ENCODE results near the gene RALGAPA2. TPM values are rescaled to one million over a fixed set of nuclear protein-coding genes. Genes with fewer than 3 reads are reported as not detected.

The RALGAPA2 gene
- total RNA-seq, 1 donor from 2014 or later: 24.8 TPM

- no peak for TF ChIP-seq CTCF (IDR thresholded peaks at IDR 0.05; ENCODE audit: insufficient read depth, low read length, poor library complexity, severe bottlenecking)
- Histone ChIP-seq H3K27me3 (ENCODE audit: control insufficient read depth, insufficient read depth, low read length) (no peaks in the 10 kb centered on the region), H3K36me3 (ENCODE audit: control insufficient read depth, insufficient read depth, low read length) (no peaks in the 10 kb centered on the region), H3K4me3 (ENCODE audit: low read depth, low read length) (no peak overlapping the region)
- no peak for DNase-seq (ENCODE audit: low read depth)
These were observed 268.9 kb downstream of the RALGAPA2 start for GRCh38 chr20:20443504-20443903.

- no peak for TF ChIP-seq CTCF (IDR thresholded peaks at IDR 0.05; ENCODE audit: insufficient read depth, low read length, poor library complexity, severe bottlenecking)
- Histone ChIP-seq H3K36me3 (ENCODE audit: control insufficient read depth, insufficient read depth, low read length) (no peaks in the 10 kb centered on the region), H3K4me3 (ENCODE audit: low read depth, low read length) (no peak overlapping the region), H3K27me3 (ENCODE audit: control insufficient read depth, insufficient read depth, low read length) (no peaks in the 10 kb centered on the region)
- DNase-seq (ENCODE audit: low read depth): no peak
These were observed 270.0 kb downstream of the RALGAPA2 start for GRCh38 chr20:20442466-20442865.

- no peak for TF ChIP-seq CTCF (IDR thresholded peaks at IDR 0.05; ENCODE audit: insufficient read depth, low read length, poor library complexity, severe bottlenecking)
- no peak for DNase-seq (ENCODE audit: low read depth)
- H3K36me3 ChIP-seq (ENCODE audit: control insufficient read depth, insufficient read depth, low read length): no peaks in the 10 kb centered on the region
- no peak overlapping the region for H3K4me3 ChIP-seq (ENCODE audit: low read depth, low read length)
- no peaks in the 10 kb centered on the region for H3K27me3 ChIP-seq (ENCODE audit: control insufficient read depth, insufficient read depth, low read length)
These were observed 271.4 kb downstream of the RALGAPA2 start for GRCh38 chr20:20440886-20441658.

- no peak for TF ChIP-seq CTCF (IDR thresholded peaks at IDR 0.05; ENCODE audit: insufficient read depth, low read length, poor library complexity, severe bottlenecking)
- Histone ChIP-seq H3K4me3 (ENCODE audit: low read depth, low read length) (no peak overlapping the region), H3K27me3 (ENCODE audit: control insufficient read depth, insufficient read depth, low read length) (no peaks in the 10 kb centered on the region), H3K36me3 (ENCODE audit: control insufficient read depth, insufficient read depth, low read length) (no peaks in the 10 kb centered on the region)
- no peak for DNase-seq (ENCODE audit: low read depth)
These were observed 272.0 kb downstream of the RALGAPA2 start for GRCh38 chr20:20440481-20440880.

- no peak overlapping the region for H3K4me3 ChIP-seq (ENCODE audit: low read depth, low read length)
- TF ChIP-seq CTCF (IDR thresholded peaks at IDR 0.05; ENCODE audit: insufficient read depth, low read length, poor library complexity, severe bottlenecking): no peak
- no peaks in the 10 kb centered on the region for H3K36me3 ChIP-seq (ENCODE audit: control insufficient read depth, insufficient read depth, low read length)
- H3K27me3 ChIP-seq (ENCODE audit: control insufficient read depth, insufficient read depth, low read length): no peaks in the 10 kb centered on the region
- no peak for DNase-seq (ENCODE audit: low read depth)
These were observed 272.7 kb downstream of the RALGAPA2 start for GRCh38 chr20:20439602-20440190.
